WTC11 (cell line): Measurements from ENCODE around the gene FOXP1. TPM values are rescaled to one million over a fixed set of nuclear protein-coding genes. Genes with fewer than 3 reads are reported as not detected.

Experiments
- ATAC-seq: fragments of 200-7000 bp; cut with Tn5 transposase; 2 replicates; pipeline ENCODE4 v1.10.0; 2021; ENCODE audit warnings: mild to moderate bottlenecking, moderate library complexity
- CTCF ChIA-PET: fragments of 300-600 bp; sonication (Branson Sonifier 250); formaldehyde crosslinking; loops from one replicate; lab custom pipeline; 2021; ENCODE audit warnings: antibody characterized with exemption; lab: Charles Lee
- POLR2A ChIA-PET: fragments of 350-600 bp; sonication (Branson Sonifier 250); formaldehyde crosslinking; loops from one replicate; lab custom pipeline; 2021; ENCODE audit warnings: antibody characterized with exemption; lab: Charles Lee
- DNase-seq: peaks from one replicate; pipeline ENCODE4 v3.0.0; 2021; ENCODE audit warnings: low spot score
- H3K27ac Mint-ChIP-seq: 2 replicates; pipeline ENCODE4 v1.8.0; 2021; ENCODE audit warnings: mixed read lengths
- H3K27me3 Mint-ChIP-seq: 2 replicates; pipeline ENCODE4 v1.8.0; 2021; ENCODE audit warnings: low read depth, mild to moderate bottlenecking, moderate library complexity, mixed read lengths
- H3K36me3 Mint-ChIP-seq: 2 replicates; pipeline ENCODE4 v1.8.0; 2021; ENCODE audit warnings: mixed read lengths
- H3K4me1 Mint-ChIP-seq: 2 replicates; pipeline ENCODE4 v1.8.0; 2022; ENCODE audit warnings: mixed read lengths
- H3K4me3 Mint-ChIP-seq: 2 replicates; pipeline ENCODE4 v1.8.0; 2021; ENCODE audit warnings: mild to moderate bottlenecking, moderate library complexity, mixed read lengths
- H3K9me3 Mint-ChIP-seq: 2 replicates; pipeline ENCODE4 v1.8.0; 2021; ENCODE audit warnings: mixed read lengths
- CBFB ChIP-seq: sonication (generic); formaldehyde crosslinking; IDR thresholded peaks from 2 replicates; pipeline ENCODE4 v1.8.1; 2022; ENCODE audit warnings: mild to moderate bottlenecking, low read depth, missing genetic modification reagents
- CDX4 ChIP-seq: fragments of 250-450 bp; sonication (Bioruptor Pico); IDR thresholded peaks from 2 replicates; pipeline ENCODE4 v1.9.0; 2021; ENCODE audit warnings: moderate library complexity, mild to moderate bottlenecking, inconsistent platforms, borderline replicate concordance
- GTF2I ChIP-seq: fragments of 250-450 bp; sonication (Bioruptor Pico); conservative IDR thresholded peaks from 2 replicates; pipeline ENCODE4 v1.4.0; 2021; ENCODE audit warnings: mild to moderate bottlenecking
- MXD4 ChIP-seq: fragments of 250-450 bp; sonication (Bioruptor Pico); IDR thresholded peaks from 2 replicates; pipeline ENCODE4 v1.8.0; 2021; ENCODE audit warnings: mild to moderate bottlenecking, moderate library complexity, borderline replicate concordance
- NFYB ChIP-seq: sonication (generic); formaldehyde crosslinking; conservative IDR thresholded peaks from 2 replicates; pipeline ENCODE4 v1.8.0; 2022; ENCODE audit warnings: low read depth, missing genetic modification reagents
- NR2C2 ChIP-seq: sonication (generic); formaldehyde crosslinking; IDR thresholded peaks from 2 replicates; pipeline ENCODE4 v1.8.0; 2022; ENCODE audit warnings: mild to moderate bottlenecking, missing genetic modification reagents
- NR3C1 ChIP-seq: sonication (generic); formaldehyde crosslinking; conservative IDR thresholded peaks from 2 replicates; pipeline ENCODE4 v1.8.1; 2023; ENCODE audit warnings: low read depth, mild to moderate bottlenecking, missing genetic modification reagents
- PRDM15 ChIP-seq: sonication (generic); formaldehyde crosslinking; IDR thresholded peaks from 2 replicates; pipeline ENCODE4 v1.8.0; 2022; ENCODE audit warnings: missing genetic modification reagents
- RORB ChIP-seq: fragments of 250-450 bp; sonication (Bioruptor Pico); IDR thresholded peaks from 2 replicates; pipeline ENCODE4 v1.9.0; 2021; ENCODE audit warnings: mild to moderate bottlenecking
- SMAD3 ChIP-seq: sonication (generic); formaldehyde crosslinking; IDR thresholded peaks from 2 replicates; pipeline ENCODE4 v1.8.0; 2022; ENCODE audit warnings: missing genetic modification reagents, mild to moderate bottlenecking, borderline replicate concordance
- SP1 ChIP-seq: sonication (generic); formaldehyde crosslinking; conservative IDR thresholded peaks from 2 replicates; pipeline ENCODE4 v1.8.1; 2022; ENCODE audit warnings: missing genetic modification reagents
- STAT6 ChIP-seq: sonication (generic); formaldehyde crosslinking; conservative IDR thresholded peaks from 2 replicates; pipeline ENCODE4 v1.8.1; 2023; ENCODE audit warnings: mild to moderate bottlenecking, low read depth, missing genetic modification reagents, moderate library complexity
- ZBTB43 ChIP-seq: sonication (generic); formaldehyde crosslinking; IDR thresholded peaks from 2 replicates; pipeline ENCODE4 v1.8.1; 2023; ENCODE audit warnings: mild to moderate bottlenecking, missing genetic modification reagents
- ZMAT4 ChIP-seq: fragments of 250-450 bp; sonication (Bioruptor Pico); IDR thresholded peaks from 2 replicates; pipeline ENCODE4 v1.9.0; 2021; ENCODE audit warnings: mild to moderate bottlenecking
- ZNF219 ChIP-seq: sonication (generic); formaldehyde crosslinking; IDR thresholded peaks from 2 replicates; pipeline ENCODE4 v1.8.0; 2023; ENCODE audit warnings: missing genetic modification reagents, mild to moderate bottlenecking, borderline replicate concordance
- ZNF263 ChIP-seq: sonication (generic); formaldehyde crosslinking; IDR thresholded peaks from 2 replicates; pipeline ENCODE4 v1.8.1; 2022; ENCODE audit warnings: low read depth, mild to moderate bottlenecking, moderate library complexity, missing genetic modification reagents
- ZNF317 ChIP-seq: sonication (generic); formaldehyde crosslinking; IDR thresholded peaks from 2 replicates; pipeline ENCODE4 v1.8.1; 2023; ENCODE audit warnings: low read depth, mild to moderate bottlenecking, moderate library complexity, missing genetic modification reagents, borderline replicate concordance
- ZNF396 ChIP-seq: fragments of 250-450 bp; sonication (Bioruptor Pico); IDR thresholded peaks from 2 replicates; pipeline ENCODE4 v1.8.0; 2021; ENCODE audit warnings: mild to moderate bottlenecking, moderate library complexity, borderline replicate concordance
- ZNF416 ChIP-seq: fragments of 250-450 bp; sonication (Bioruptor Pico); IDR thresholded peaks from 2 replicates; pipeline ENCODE4 v1.9.0; 2021; ENCODE audit warnings: mild to moderate bottlenecking, inconsistent platforms
- total RNA-seq: library from RNA; stranded (reverse); gene quantifications from 3 replicates; pipeline ENCODE4 v1.2.3, GENCODE V29; 2021
- TF ChIP-seq, protein P1 (sequence below): sonication (generic); formaldehyde crosslinking; IDR thresholded peaks from 2 replicates; pipeline ENCODE4 v1.8.1; 2023; ENCODE audit warnings: mild to moderate bottlenecking, missing genetic modification reagents, moderate library complexity
- TF ChIP-seq, protein P2 (sequence below): sonication (generic); formaldehyde crosslinking; IDR thresholded peaks from 2 replicates; pipeline ENCODE4 v1.8.1; 2023; ENCODE audit warnings: mild to moderate bottlenecking, moderate library complexity, missing genetic modification reagents
- TF ChIP-seq, protein P3 (sequence below): sonication (generic); formaldehyde crosslinking; conservative IDR thresholded peaks from 2 replicates; pipeline ENCODE4 v1.8.1; 2022; ENCODE audit warnings: mild to moderate bottlenecking, missing genetic modification reagents
- TF ChIP-seq, protein P4 (sequence below): fragments of 200-600 bp; IDR thresholded peaks from 2 replicates; pipeline ENCODE4 v1.8.0; 2022; ENCODE audit warnings: antibody characterized with exemption

The FOXP1 gene
- total RNA-seq, 1 experiment from 2014 or later, result 25.8 TPM

DNA sequence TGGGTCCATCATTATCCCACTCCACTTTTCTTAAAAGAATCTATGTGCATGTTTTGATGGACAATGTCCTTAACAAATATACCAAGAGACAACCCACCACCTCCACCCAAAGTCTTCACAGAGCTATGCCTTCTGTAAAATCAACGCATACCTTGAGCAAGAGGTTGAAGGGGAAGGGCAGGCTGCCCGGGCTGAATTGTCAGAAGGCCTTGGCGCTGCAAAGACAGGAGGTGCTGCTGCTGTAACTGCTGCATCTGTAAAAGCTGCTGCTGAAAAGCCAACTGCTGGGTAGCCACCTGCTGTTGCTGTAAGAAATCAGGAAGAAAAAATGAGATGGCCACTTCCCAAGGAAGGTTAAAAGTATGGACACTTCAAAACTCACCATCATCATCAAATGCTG is 536.7 kb downstream of the FOXP1 start:
- DNase-seq, result no peak
- peak; percentile 46 for ATAC-seq
- Mint-ChIP-seq H3K4me1 (peaks cover 73% of the 10 kb centered on the region), H3K27ac (peak overlapping the region; percentile 31; the same call in 1 of the 2 replicates), H3K36me3 (no peaks in the 10 kb centered on the region), H3K9me3 (no peaks in the 10 kb centered on the region), H3K4me3 (peak overlapping the region; percentile 36; the same call in 1 of the 2 replicates), H3K27me3 (no peaks in the 10 kb centered on the region)
- TF ChIP-seq ZNF396 (CRISPR knock-in tag) (no peak), NR2C2 (no peak), STAT6 (CRISPR knock-in tag) (no peak), ZMAT4 (CRISPR knock-in tag) (no peak), CBFB (CRISPR knock-in tag) (no peak), NR3C1 (no peak), PRDM15 (CRISPR knock-in tag) (no peak), MXD4 (CRISPR knock-in tag) (no peak), ZNF317 (CRISPR knock-in tag) (no peak), CDX4 (no peak), ZNF416 (CRISPR knock-in tag) (no peak), ZNF263 (no peak)
- TF ChIP-seq, protein P1, sequence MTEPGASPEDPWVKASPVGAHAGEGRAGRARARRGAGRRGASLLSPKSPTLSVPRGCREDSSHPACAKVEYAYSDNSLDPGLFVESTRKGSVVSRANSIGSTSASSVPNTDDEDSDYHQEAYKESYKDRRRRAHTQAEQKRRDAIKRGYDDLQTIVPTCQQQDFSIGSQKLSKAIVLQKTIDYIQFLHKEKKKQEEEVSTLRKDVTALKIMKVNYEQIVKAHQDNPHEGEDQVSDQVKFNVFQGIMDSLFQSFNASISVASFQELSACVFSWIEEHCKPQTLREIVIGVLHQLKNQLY, result no peak
- TF ChIP-seq, protein P2, sequence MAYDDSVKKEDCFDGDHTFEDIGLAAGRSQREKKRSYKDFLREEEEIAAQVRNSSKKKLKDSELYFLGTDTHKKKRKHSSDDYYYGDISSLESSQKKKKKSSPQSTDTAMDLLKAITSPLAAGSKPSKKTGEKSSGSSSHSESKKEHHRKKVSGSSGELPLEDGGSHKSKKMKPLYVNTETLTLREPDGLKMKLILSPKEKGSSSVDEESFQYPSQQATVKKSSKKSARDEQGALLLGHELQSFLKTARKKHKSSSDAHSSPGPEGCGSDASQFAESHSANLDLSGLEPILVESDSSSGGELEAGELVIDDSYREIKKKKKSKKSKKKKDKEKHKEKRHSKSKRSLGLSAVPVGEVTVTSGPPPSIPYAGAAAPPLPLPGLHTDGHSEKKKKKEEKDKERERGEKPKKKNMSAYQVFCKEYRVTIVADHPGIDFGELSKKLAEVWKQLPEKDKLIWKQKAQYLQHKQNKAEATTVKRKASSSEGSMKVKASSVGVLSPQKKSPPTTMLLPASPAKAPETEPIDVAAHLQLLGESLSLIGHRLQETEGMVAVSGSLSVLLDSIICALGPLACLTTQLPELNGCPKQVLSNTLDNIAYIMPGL (CRISPR knock-in tag), result no peak
- ChIA-PET CTCF (interaction anchor here (0.6 to 1.7 kb wide), 9 partner anchors 10 to 340 kb away, joined by 3 to 5 read pairs (median 4); no protein-coding TSS in a partner anchor), POLR2A (no interaction called here)

- H3K27ac Mint-ChIP-seq, result no peak overlapping the region; the same call in 1 of the 2 replicates
- ChIA-PET POLR2A (no interaction called here), CTCF (interaction anchor here (1.7 kb wide), 1 partner anchor 19 kb away, joined by 5 read pairs; no protein-coding TSS in a partner anchor)
- H3K9me3 Mint-ChIP-seq, result no peaks in the 10 kb centered on the region
- no peaks in the 10 kb centered on the region for H3K27me3 Mint-ChIP-seq
- ATAC-seq, result no peak
- peaks cover 4% of the 10 kb centered on the region; the same call in 1 of the 2 replicates for H3K36me3 Mint-ChIP-seq
- no peak for DNase-seq
- no peak overlapping the region for H3K4me3 Mint-ChIP-seq
- H3K4me1 Mint-ChIP-seq, result peaks cover 64% of the 10 kb centered on the region
- TF ChIP-seq, protein P3, sequence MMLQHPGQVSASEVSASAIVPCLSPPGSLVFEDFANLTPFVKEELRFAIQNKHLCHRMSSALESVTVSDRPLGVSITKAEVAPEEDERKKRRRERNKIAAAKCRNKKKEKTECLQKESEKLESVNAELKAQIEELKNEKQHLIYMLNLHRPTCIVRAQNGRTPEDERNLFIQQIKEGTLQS (CRISPR knock-in tag), result no peak
- no peak for TF ChIP-seq RORB (CRISPR knock-in tag)
- TF ChIP-seq ZBTB43 (CRISPR knock-in tag), result no peak
- no peak for TF ChIP-seq ZNF219 (CRISPR knock-in tag)
- TF ChIP-seq SP1 (CRISPR knock-in tag), result no peak
- TF ChIP-seq, protein P4, sequence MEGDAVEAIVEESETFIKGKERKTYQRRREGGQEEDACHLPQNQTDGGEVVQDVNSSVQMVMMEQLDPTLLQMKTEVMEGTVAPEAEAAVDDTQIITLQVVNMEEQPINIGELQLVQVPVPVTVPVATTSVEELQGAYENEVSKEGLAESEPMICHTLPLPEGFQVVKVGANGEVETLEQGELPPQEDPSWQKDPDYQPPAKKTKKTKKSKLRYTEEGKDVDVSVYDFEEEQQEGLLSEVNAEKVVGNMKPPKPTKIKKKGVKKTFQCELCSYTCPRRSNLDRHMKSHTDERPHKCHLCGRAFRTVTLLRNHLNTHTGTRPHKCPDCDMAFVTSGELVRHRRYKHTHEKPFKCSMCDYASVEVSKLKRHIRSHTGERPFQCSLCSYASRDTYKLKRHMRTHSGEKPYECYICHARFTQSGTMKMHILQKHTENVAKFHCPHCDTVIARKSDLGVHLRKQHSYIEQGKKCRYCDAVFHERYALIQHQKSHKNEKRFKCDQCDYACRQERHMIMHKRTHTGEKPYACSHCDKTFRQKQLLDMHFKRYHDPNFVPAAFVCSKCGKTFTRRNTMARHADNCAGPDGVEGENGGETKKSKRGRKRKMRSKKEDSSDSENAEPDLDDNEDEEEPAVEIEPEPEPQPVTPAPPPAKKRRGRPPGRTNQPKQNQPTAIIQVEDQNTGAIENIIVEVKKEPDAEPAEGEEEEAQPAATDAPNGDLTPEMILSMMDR, result no peak
- no peak for TF ChIP-seq NFYB (CRISPR knock-in tag)
- TF ChIP-seq SMAD3 (CRISPR knock-in tag), result no peak
- no peak for TF ChIP-seq GTF2I (CRISPR knock-in tag)
Measured at GRCh38 chr3:71045917-71046282, 537.6 kb downstream of the FOXP1 start.
